HUDEP-2 (cell line): ENCODE results near the gene PVALEF.
"Not testable (repeated sequence)": the region's sequence is repeated elsewhere in the genome, so short reads cannot be mapped to it uniquely, and the experiment has no call there.

Source experiments
- DNase-seq, 76 experiments: peaks; one replicate each; lab custom pipeline; 2025; ENCODE audit not compliant: unreplicated experiment in 76 of 76; lab: John Stamatoyannopoulos, UW

The PVALEF gene

GRCh38 chr17:81143200-81143527 is 22.1 kb upstream of the PVALEF start:
- no peak for DNase-seq

GRCh38 chr17:81143717-81144422 is 21.4 kb upstream of the PVALEF start:
- no peak for DNase-seq

GRCh38 chr17:81144423-81144781 is 20.9 kb upstream of the PVALEF start:
- DNase-seq, result no peak

GRCh38 chr17:81146208-81146607 is 19.1 kb upstream of the PVALEF start:
- DNase-seq, result not testable (repeated sequence)

DNA sequence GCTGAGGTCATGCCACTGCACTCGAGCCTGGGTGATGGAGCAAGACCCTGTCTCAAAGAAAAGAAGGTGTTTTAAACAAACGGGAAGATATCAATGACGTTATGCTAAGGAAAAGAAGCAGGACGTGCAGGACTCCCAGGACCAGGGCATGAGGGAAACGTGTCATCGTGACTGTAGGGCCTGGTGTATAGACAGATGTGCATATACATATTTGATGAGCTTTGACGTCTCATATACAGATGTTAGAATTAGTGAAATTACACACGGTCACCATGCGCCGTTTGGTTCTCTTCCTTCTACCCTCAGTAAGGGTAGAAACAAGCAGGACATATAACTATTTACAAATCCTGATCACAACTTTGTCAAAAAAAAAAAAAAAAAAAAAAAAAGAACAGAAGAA is 17.6 kb upstream of the PVALEF start:
- DNase-seq, result no peak

GRCh38 chr17:81148571-81148970 is 16.7 kb upstream of the PVALEF start:
- no peak for DNase-seq

DNA sequence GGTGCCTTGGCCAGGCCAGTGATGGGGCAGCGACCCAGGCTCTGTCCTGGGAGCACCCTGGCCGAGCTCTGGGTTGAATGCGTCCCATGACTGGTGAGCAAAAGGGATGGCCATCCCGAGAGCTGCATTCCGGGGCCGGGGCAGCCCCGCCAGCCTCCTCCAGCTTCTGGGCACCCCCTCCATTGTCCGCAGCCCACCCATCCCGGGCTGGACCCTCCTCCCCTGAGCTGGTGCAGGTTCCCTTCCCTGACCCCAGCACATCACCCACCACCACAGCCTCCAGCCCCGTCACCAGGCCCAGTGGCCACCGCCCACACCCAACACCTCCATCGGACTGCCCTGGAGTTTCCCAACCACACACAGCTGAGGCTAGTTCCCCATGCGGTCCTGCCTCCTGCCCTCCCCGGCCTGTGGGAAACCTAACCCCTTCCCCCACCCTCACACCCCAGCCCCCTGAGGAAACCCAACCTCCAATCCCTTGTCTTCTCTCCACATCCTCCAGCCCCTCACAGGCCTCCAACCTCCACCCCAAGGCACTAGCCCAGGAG is 16.2 kb upstream of the PVALEF start:
- DNase-seq, result no peak

- no peak for DNase-seq
Measured at GRCh38 chr17:81150377-81151077, 14.8 kb upstream of the PVALEF start.

DNA sequence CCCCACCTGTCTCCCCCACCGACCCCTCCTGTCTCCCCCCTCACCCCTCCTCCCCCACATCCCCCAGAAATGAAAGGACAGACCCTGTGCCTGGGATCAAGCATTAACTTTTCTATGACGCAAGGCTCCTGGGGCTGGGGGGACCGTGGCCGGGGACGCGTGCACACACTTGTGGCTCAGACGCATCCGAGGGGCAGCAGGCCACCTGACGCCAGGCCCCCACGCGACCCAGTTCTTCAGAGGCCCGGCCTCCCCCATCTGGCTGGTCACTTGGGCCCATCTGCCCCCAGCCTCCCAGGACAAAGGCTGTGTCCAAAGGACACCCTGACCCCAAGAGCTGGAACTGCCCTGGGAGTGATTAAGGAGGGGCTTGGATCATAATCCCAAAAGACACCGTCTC is 14.0 kb upstream of the PVALEF start:
- no peak for DNase-seq

DNA sequence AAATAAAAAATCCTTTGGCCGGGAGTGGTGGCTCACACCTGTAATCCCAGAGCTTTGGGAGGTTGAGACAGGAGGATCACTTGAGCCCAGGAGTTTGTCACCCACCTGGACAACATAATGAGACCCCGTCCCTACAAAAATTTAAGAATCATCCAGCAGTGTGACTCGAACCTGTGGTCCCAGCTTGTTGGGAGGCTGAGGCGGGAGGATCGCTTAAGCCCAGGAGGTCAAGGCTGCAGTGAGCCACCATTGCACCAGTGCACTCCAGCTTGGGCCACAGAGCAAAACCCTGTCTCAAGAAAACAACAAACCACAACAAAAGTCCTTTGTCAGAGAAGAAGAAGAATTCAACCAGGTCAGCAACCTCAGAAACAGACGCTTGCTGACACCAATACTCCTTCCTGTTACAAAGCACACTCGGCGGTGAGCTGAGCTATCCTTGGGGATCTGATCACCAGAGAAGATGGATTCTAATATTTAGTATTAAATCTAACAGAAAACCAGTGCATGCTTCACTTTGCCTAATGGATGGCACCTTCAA is 12.9 kb upstream of the PVALEF start:
- DNase-seq, result no peak

GRCh38 chr17:81153340-81153803 is 11.9 kb upstream of the PVALEF start:
- DNase-seq, result no peak

DNA sequence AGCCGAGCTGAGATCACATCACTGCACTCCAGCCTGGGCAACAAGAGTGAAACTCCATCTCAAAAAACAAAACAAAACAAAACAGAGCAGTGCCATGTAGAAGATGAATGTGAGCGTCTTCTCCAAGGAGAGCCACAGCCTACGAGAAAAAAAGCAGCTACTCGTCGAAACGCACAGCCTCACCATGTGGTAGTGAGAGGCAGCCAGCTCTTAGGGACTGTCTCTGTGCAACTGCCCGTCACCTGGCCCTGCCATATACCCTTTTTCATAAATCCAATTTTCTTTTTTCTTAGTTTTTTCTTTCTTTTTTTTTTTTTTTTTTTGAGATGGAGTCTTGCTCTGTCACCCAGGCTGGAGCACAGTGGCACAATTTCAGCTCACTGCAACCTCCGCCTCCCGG is 11.3 kb upstream of the PVALEF start:
- DNase-seq, result not testable (repeated sequence)

DNA sequence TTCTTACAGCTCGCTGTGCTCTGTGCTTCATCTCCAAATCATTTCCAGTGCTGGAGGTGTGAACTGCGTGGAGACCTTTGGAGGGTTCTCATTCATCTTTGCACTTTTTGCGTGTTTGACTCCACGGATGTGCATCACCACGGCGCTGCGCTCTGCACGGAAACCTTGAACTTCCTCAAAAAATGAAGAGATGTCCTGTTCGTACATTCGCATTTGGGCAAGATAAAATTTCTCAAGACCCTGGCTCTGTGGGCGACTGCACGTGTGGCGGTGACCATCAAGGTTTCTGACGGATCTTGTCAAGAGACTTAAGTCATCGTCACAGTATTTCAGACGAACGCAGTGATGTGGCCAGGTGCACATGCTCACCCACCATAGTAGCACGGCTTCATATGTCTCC is 10.3 kb upstream of the PVALEF start:
- no peak for DNase-seq

GRCh38 chr17:81156866-81157805 is 8.2 kb upstream of the PVALEF start:
- DNase-seq, result no peak

DNA sequence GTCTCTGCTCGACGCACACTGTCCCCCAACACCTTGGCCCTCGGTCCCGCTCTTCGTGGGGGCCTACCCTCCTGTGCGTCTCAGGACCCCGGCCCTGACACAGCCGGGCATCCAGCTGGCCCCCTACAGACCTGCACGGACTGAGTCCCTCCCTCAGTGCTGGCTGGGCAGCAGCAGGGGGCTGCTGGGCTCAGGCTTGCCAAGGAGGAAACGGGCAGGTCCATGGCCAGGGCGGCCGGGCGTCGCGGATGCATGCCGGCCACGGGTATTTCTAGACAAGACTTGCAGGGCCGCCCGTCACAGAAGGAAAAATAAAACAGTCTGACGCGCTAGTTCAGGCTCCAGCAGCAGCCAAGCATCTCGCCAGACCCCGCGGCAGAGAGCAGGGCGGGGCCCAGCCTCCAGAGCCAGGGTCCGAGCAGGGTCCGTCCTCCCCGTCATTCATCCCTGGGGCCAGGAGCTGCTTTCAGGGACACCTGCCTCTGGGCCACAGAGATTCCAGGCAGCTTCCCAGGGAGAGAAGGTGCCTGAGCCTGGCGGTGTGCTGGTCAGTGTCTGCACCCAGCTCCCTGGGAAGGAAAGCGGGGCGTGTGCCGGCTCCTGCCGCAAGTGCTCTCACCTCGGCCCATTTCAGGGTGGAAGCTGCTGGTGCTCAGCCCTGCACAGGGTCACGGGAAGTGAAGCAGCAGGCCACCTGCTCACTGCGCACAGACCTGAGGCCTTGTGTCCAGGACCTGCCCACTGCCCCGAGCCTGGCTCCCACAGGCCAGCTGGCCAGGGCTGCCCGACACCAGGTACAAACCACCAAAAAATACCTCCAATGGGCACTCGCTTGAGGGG is 7.2 kb upstream of the PVALEF start:
- DNase-seq, result no peak

GRCh38 chr17:81158688-81159590 is 6.4 kb upstream of the PVALEF start:
- DNase-seq, result no peak

DNA sequence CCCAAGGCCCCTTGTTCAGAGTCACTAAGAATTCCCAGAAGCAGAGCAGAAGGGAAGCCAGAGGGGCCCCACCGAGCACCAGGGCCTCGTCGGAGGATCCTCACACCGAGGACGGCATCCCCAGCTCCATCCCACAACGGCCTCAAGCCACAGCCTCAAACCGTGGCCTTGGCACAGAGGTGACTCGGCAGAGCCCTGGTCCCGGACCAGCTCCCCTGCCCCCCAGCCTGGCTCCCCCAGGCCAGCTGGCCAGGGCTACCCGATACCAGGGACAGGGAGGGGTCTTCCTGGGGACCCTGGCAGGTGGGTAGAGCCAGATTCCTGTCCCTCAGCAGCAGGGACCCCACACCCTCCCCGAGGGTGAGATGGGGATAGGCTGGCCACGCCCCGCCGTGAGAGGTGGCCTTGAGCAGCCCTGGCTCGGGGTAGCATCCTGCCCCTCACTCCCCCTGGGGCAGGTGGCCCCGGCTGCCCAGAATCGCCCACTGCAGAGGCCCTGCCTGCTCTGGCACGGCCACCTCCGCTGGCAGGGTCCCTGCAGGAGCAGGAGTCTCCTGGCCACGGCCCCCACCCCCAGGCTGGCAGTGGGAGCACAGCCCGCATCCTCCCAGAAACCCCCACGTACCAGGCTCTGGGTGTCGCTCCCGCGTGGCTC is 5.6 kb upstream of the PVALEF start:
- no peak for DNase-seq

GRCh38 chr17:81160306-81160705 is 5.0 kb upstream of the PVALEF start:
- DNase-seq, result no peak
